SK-N-MC (cell line): ENCODE measurements around the gene ABCC6.
"Not testable (repeated sequence)": the region's sequence is repeated elsewhere in the genome, so short reads cannot be mapped to it uniquely, and the experiment has no call there.

Source experiments
- DNase-seq: peaks from one replicate; pipeline ENCODE4 v3.0.0-alpha.2; 2011; ENCODE audit warnings: low read depth, low spot score
- H3K27ac ChIP-seq: fragments of 200-600 bp; sonication (generic); 2 replicates; pipeline ENCODE4 v1.5.1; 2016; ENCODE audit warnings: mixed run types
- H3K36me3 ChIP-seq: fragments of 200-600 bp; sonication (generic); 2 replicates; pipeline ENCODE4 v1.6.1; 2017; ENCODE audit warnings: antibody characterized with exemption, low read length, mixed read lengths; ENCODE audit not compliant: insufficient read depth
- H3K4me3 ChIP-seq: fragments of 200-600 bp; sonication (generic); 2 replicates; pipeline ENCODE4 v1.5.1; 2016
- H3K9ac ChIP-seq: fragments of 200-600 bp; sonication (generic); 2 replicates; pipeline ENCODE4 v1.8.0; 2017; ENCODE audit warnings: mixed run types, mixed read lengths; ENCODE audit not compliant: insufficient read length
- H3K9me3 ChIP-seq: fragments of 200-600 bp; sonication (generic); 2 replicates; pipeline ENCODE4 v1.6.1; 2017; ENCODE audit warnings: low read depth, mild to moderate bottlenecking, antibody characterized with exemption, low read length, moderate library complexity, mixed read lengths

ABCC6 gene

GRCh38 chr16:16247439-16247838 is 24.1 kb upstream of the ABCC6 start:
- H3K9me3 ChIP-seq, H3K9ac ChIP-seq, H3K4me3 ChIP-seq, DNase-seq, H3K36me3 ChIP-seq, H3K27ac ChIP-seq: not testable (repeated sequence)

- not testable (repeated sequence) for H3K4me3 ChIP-seq, H3K36me3 ChIP-seq, H3K9ac ChIP-seq, DNase-seq, H3K9me3 ChIP-seq, H3K27ac ChIP-seq
Observed at GRCh38 chr16:16246578-16247262, 23.4 kb upstream of the ABCC6 start.

- H3K9me3 ChIP-seq, H3K36me3 ChIP-seq, H3K4me3 ChIP-seq, DNase-seq, H3K27ac ChIP-seq, H3K9ac ChIP-seq: not testable (repeated sequence)
Observed at GRCh38 chr16:16243886-16244285, 20.6 kb upstream of the ABCC6 start.

GRCh38 chr16:16240667-16241066 is 17.4 kb upstream of the ABCC6 start:
- H3K36me3 ChIP-seq, H3K9me3 ChIP-seq, DNase-seq, H3K27ac ChIP-seq, H3K4me3 ChIP-seq, H3K9ac ChIP-seq: not testable (repeated sequence)

- DNase-seq, H3K9ac ChIP-seq, H3K9me3 ChIP-seq, H3K4me3 ChIP-seq, H3K36me3 ChIP-seq, H3K27ac ChIP-seq: not testable (repeated sequence)
Observed at GRCh38 chr16:16237738-16238137, 14.4 kb upstream of the ABCC6 start.

GRCh38 chr16:16237071-16237470 is 13.8 kb upstream of the ABCC6 start:
- not testable (repeated sequence) for H3K27ac ChIP-seq, H3K36me3 ChIP-seq, DNase-seq, H3K4me3 ChIP-seq, H3K9me3 ChIP-seq, H3K9ac ChIP-seq

GRCh38 chr16:16232692-16233061 is 9.4 kb upstream of the ABCC6 start:
- H3K9me3 ChIP-seq, H3K9ac ChIP-seq, H3K36me3 ChIP-seq, H3K4me3 ChIP-seq, DNase-seq, H3K27ac ChIP-seq: not testable (repeated sequence)

- not testable (repeated sequence) for H3K9me3 ChIP-seq, DNase-seq, H3K27ac ChIP-seq, H3K9ac ChIP-seq, H3K36me3 ChIP-seq, H3K4me3 ChIP-seq
Observed at GRCh38 chr16:16223662-16224241, 458 bp upstream of the ABCC6 start.

- not testable (repeated sequence) for DNase-seq, H3K27ac ChIP-seq, H3K9ac ChIP-seq, H3K36me3 ChIP-seq, H3K4me3 ChIP-seq, H3K9me3 ChIP-seq
Observed at GRCh38 chr16:16221382-16221781, 1.9 kb downstream of the ABCC6 start.

- DNase-seq, H3K9ac ChIP-seq, H3K9me3 ChIP-seq, H3K36me3 ChIP-seq, H3K27ac ChIP-seq, H3K4me3 ChIP-seq: not testable (repeated sequence)
Observed at GRCh38 chr16:16220449-16220848, 2.8 kb downstream of the ABCC6 start.

GRCh38 chr16:16218787-16219186 is 4.5 kb downstream of the ABCC6 start:
- not testable (repeated sequence) for DNase-seq, H3K27ac ChIP-seq, H3K9ac ChIP-seq, H3K4me3 ChIP-seq, H3K9me3 ChIP-seq, H3K36me3 ChIP-seq

GRCh38 chr16:16218349-16218748 is 4.9 kb downstream of the ABCC6 start:
- not testable (repeated sequence) for H3K27ac ChIP-seq, DNase-seq, H3K9me3 ChIP-seq, H3K36me3 ChIP-seq, H3K9ac ChIP-seq, H3K4me3 ChIP-seq

- not testable (repeated sequence) for DNase-seq, H3K36me3 ChIP-seq
Observed at GRCh38 chr16:16213863-16214293, 9.4 kb downstream of the ABCC6 start.

GRCh38 chr16:16211404-16211803 is 11.9 kb downstream of the ABCC6 start:
- H3K27ac ChIP-seq, H3K9me3 ChIP-seq, DNase-seq, H3K4me3 ChIP-seq, H3K36me3 ChIP-seq, H3K9ac ChIP-seq: not testable (repeated sequence)

More at GRCh38 chr16:16213863-16214293, 9.4 kb downstream of the ABCC6 start:
- not testable (repeated sequence) for H3K4me3 ChIP-seq, H3K27ac ChIP-seq, H3K9me3 ChIP-seq, H3K9ac ChIP-seq

- H3K9ac ChIP-seq, H3K27ac ChIP-seq, H3K36me3 ChIP-seq, DNase-seq, H3K9me3 ChIP-seq, H3K4me3 ChIP-seq: not testable (repeated sequence)
Observed at GRCh38 chr16:16208461-16208860, 14.8 kb downstream of the ABCC6 start.
